HL-60 (cell line): ENCODE data around the gene GLDN. TPM values are rescaled to one million over a fixed set of nuclear protein-coding genes. Genes with fewer than 3 reads are reported as not detected.

Experiments
- DNase-seq, 2 experiments: peaks; one replicate each; pipeline ENCODE4 v3.0.0-alpha.2; 2010 to 2020; ENCODE audit warnings: low read depth in 1 of 2, low spot score in 1 of 2
- H3K27ac ChIP-seq: fragments of 250-450 bp; sonication (Bioruptor Pico); replicated peaks from 2 replicates; pipeline ENCODE4 v1.5.1; 2020; ENCODE audit warnings: mild to moderate bottlenecking, moderate library complexity
- H3K27me3 ChIP-seq: fragments of 250-450 bp; sonication (Bioruptor Pico); 2 replicates; pipeline ENCODE4 v1.5.1; 2021; ENCODE audit warnings: mild to moderate bottlenecking, moderate library complexity; ENCODE audit not compliant: insufficient read depth, poor library complexity, severe bottlenecking
- H3K4me3 ChIP-seq: replicated peaks from 2 replicates; pipeline ENCODE4 v1.5.1; 2011; ENCODE audit warnings: mild to moderate bottlenecking, control low read depth, low read length; ENCODE audit not compliant: insufficient read depth
- CTCF ChIP-seq: IDR thresholded peaks from one replicate; pipeline ENCODE4 v1.5.1; 2011; ENCODE audit warnings: low read length, control low read depth, inconsistent platforms; ENCODE audit not compliant: insufficient read depth
- GABPA ChIP-seq: IDR thresholded peaks from 2 replicates; pipeline ENCODE4 v1.6.1; 2012; ENCODE audit warnings: low read depth
- POLR2AphosphoS5 ChIP-seq: IDR thresholded peaks from 2 replicates; pipeline ENCODE4 v1.6.1; 2012; ENCODE audit warnings: low read depth
- REST ChIP-seq: IDR thresholded peaks from 2 replicates; pipeline ENCODE4 v1.6.1; 2012; ENCODE audit warnings: low read depth; ENCODE audit not compliant: insufficient replicate concordance
- SPI1 ChIP-seq: IDR thresholded peaks from 2 replicates; pipeline ENCODE4 v1.6.1; 2012; ENCODE audit warnings: low read depth, mild to moderate bottlenecking, borderline replicate concordance
- microRNA-seq: library from miRNA; unstranded; fragments of <30 nt; microRNA quantifications from one replicate; pipeline ENCODE4, GENCODE V29; 2018

Gene GLDN

GRCh38 chr15:51448622-51449399, 107.4 kb downstream of the GLDN start:
- no peak for DNase-seq
- H3K27me3 ChIP-seq, result no peaks in the 10 kb centered on the region
- no peak for TF ChIP-seq REST
- TF ChIP-seq CTCF, result no peak
- no peak for TF ChIP-seq GABPA
- no peak for TF ChIP-seq SPI1
- no peak for TF ChIP-seq POLR2AphosphoS5
- H3K27ac ChIP-seq, result no peak overlapping the region
- no peak overlapping the region for H3K4me3 ChIP-seq

GRCh38 chr15:51450001-51450400, 108.5 kb downstream of the GLDN start:
- Histone ChIP-seq H3K4me3 (no peak overlapping the region), H3K27me3 (no peaks in the 10 kb centered on the region), H3K27ac (no peak overlapping the region)
- TF ChIP-seq POLR2AphosphoS5, result no peak
- TF ChIP-seq GABPA, result no peak
- TF ChIP-seq CTCF, result no peak
- no peak for TF ChIP-seq SPI1
- TF ChIP-seq REST, result no peak
- no peak for DNase-seq

Small RNAs within 50 kb of the gene (microRNA-seq; reads per million reads assigned to microRNA genes)
- not detected for gene MIR7973-1
- not detected for gene MIR7973-2
